Peyer's patch (tissue), 4 donors: Measurements from ENCODE around the gene TUSC2. TPM values are rescaled to one million over a fixed set of nuclear protein-coding genes. Genes with fewer than 3 reads are reported as not detected.

ENCODE experiments used
- DNase-seq, 3 donors: peaks; one replicate each; pipeline ENCODE4 v3.0.0-alpha.2; 2017 to 2019
- H3K27ac ChIP-seq, 4 donors: fragments of 200-600 bp; sonication (generic); one replicate each; pipeline ENCODE4 v1.5.1; 2016 to 2019
- H3K27me3 ChIP-seq, 2 donors: fragments of 200-600 bp; sonication (generic); one replicate each; pipeline ENCODE4 v1.5.1; 2019
- H3K36me3 ChIP-seq, 3 donors: fragments of 200-600 bp; sonication (generic); one replicate each; pipeline ENCODE4 v1.5.1; 2016 to 2019
- H3K4me1 ChIP-seq, 4 donors: fragments of 200-600 bp; sonication (generic); one replicate each; pipeline ENCODE4 v1.5.1; 2016 to 2019
- H3K4me3 ChIP-seq, 4 donors: fragments of 200-600 bp; sonication (generic); 1 replicate in 3 of 4; 2 replicates in 1 of 4; pipeline ENCODE4 v1.5.1; 2016 to 2019; ENCODE audit warnings: mild to moderate bottlenecking in 1 of 4
- H3K9me3 ChIP-seq, 4 donors: fragments of 200-600 bp; sonication (generic); one replicate each; pipeline ENCODE4 v1.5.1; 2016 to 2019; ENCODE audit warnings: mild to moderate bottlenecking in 1 of 4
- CTCF ChIP-seq, 6 experiments: fragments of 450-650 bp in 4 of 6; fragments of 200-600 bp in 2 of 6; sonication (generic) in 1 of 6; IDR thresholded peaks; one replicate each; pipeline ENCODE4 v1.5.1; 2017 to 2019; ENCODE audit warnings: antibody characterized with exemption in 6 of 6, mild to moderate bottlenecking in 3 of 6, moderate library complexity in 1 of 6
- POLR2A ChIP-seq, 2 donors: fragments of 450-650 bp; IDR thresholded peaks; one replicate each; pipeline ENCODE4 v1.5.1; 2017; ENCODE audit warnings: antibody characterized with exemption in 2 of 2, mild to moderate bottlenecking in 2 of 2, moderate library complexity in 2 of 2
- total RNA-seq, 4 donors: library from RNA; depleted of rRNA; stranded (reverse); fragments of >200 nt; gene quantifications; one replicate each; pipeline ENCODE4 v1.1.0, GENCODE V29; 2016

The TUSC2 gene
- total RNA-seq, 4 donors from 2014 or later: 5.8 to 19.8 (median 17.5) TPM

GRCh38 chr3:50352781-50353180 is 24.8 kb upstream of the TUSC2 start:
- H3K4me1 ChIP-seq: peaks cover 3 to 54% (median 30%) of the 10 kb centered on the region in 4 donors
- no peaks in the 10 kb centered on the region for H3K27me3 ChIP-seq
- no peak for DNase-seq
- no peak overlapping the region for H3K4me3 ChIP-seq
- no peaks in the 10 kb centered on the region for H3K9me3 ChIP-seq
- peaks cover 0 to 47% (median 0%) of the 10 kb centered on the region in 3 donors for H3K36me3 ChIP-seq
- H3K27ac ChIP-seq: no peak overlapping the region
- TF ChIP-seq CTCF (IDR thresholded peaks at IDR 0.05) (peak in 3 of 6 experiments; percentile 25 to 36 (median 25)), POLR2A (IDR thresholded peaks at IDR 0.05) (no peak)

GRCh38 chr3:50351323-50351697 is 23.3 kb upstream of the TUSC2 start:
- H3K4me3 ChIP-seq: peak overlapping the region; percentile 71 to 74 (median 72)
- H3K27ac ChIP-seq: peak overlapping the region; percentile 91 to 95 (median 92)
- peaks cover 0 to 50% (median 0%) of the 10 kb centered on the region in 3 donors for H3K36me3 ChIP-seq
- no peak for DNase-seq
- peaks cover 3 to 41% (median 18%) of the 10 kb centered on the region in 4 donors for H3K4me1 ChIP-seq
- H3K9me3 ChIP-seq: no peaks in the 10 kb centered on the region
- TF ChIP-seq CTCF (IDR thresholded peaks at IDR 0.05) (no peak), POLR2A (IDR thresholded peaks at IDR 0.05) (no peak)
- no peaks in the 10 kb centered on the region for H3K27me3 ChIP-seq

- Histone ChIP-seq H3K27ac (peak within 1 kb of the TSS; percentile 91 to 95 (median 92)), H3K9me3 (no peaks in the 10 kb centered on the region), H3K36me3 (peaks cover 0 to 44% (median 0%) of the 10 kb centered on the region in 3 donors), H3K4me1 (peaks cover 3 to 41% (median 17%) of the 10 kb centered on the region in 4 donors), H3K27me3 (no peaks in the 10 kb centered on the region), H3K4me3 (peak within 1 kb of the TSS; percentile 71 to 74 (median 72))
- DNase-seq: peak; percentile 96 to 99 (median 99)
- TF ChIP-seq CTCF (IDR thresholded peaks at IDR 0.05) (peak in 1 of 6 experiments; percentile 13), POLR2A (IDR thresholded peaks at IDR 0.05) (peak; percentile 91 to 94)
These were observed 22.7 kb upstream of the TUSC2 start, which contains the start of the genes CYB561D2 and NPRL2 for GRCh38 chr3:50350527-50351322. CYB561D2 (plus strand) TSS chr3:50350862; CDS start chr3:50351434, 572 bp downstream. NPRL2 (minus strand) TSS chr3:50350775; CDS start chr3:50350652, 123 bp downstream.

GRCh38 chr3:50350213-50350526 is 22.1 kb upstream of the TUSC2 start:
- TF ChIP-seq POLR2A (IDR thresholded peaks at IDR 0.05) (no peak), CTCF (IDR thresholded peaks at IDR 0.05) (no peak)
- Histone ChIP-seq H3K4me1 (peaks cover 6 to 41% (median 21%) of the 10 kb centered on the region in 4 donors), H3K36me3 (peaks cover 0 to 39% (median 0%) of the 10 kb centered on the region in 3 donors), H3K27me3 (no peaks in the 10 kb centered on the region), H3K4me3 (peak overlapping the region; percentile 71 to 74 (median 72)), H3K9me3 (no peaks in the 10 kb centered on the region), H3K27ac (peak overlapping the region; percentile 91 to 95 (median 92))
- no peak for DNase-seq

- H3K4me1 ChIP-seq: peaks cover 6 to 41% (median 22%) of the 10 kb centered on the region in 4 donors
- H3K27ac ChIP-seq: no peak overlapping the region
- peaks cover 0 to 16% (median 0%) of the 10 kb centered on the region in 3 donors for H3K36me3 ChIP-seq
- H3K4me3 ChIP-seq: no peak overlapping the region
- H3K9me3 ChIP-seq: no peaks in the 10 kb centered on the region
- TF ChIP-seq POLR2A (IDR thresholded peaks at IDR 0.05) (no peak), CTCF (IDR thresholded peaks at IDR 0.05) (peak in 5 of 6 experiments; percentile 54 to 72 (median 60))
- no peaks in the 10 kb centered on the region for H3K27me3 ChIP-seq
- DNase-seq: peak; percentile 64 to 85 (median 75)
These were observed 19.3 kb upstream of the TUSC2 start for GRCh38 chr3:50347187-50347813.
